OCI-LY1 (cell line): ENCODE measurements around the gene EIF3F.
"Not testable (repeated sequence)": the region's sequence is repeated elsewhere in the genome, so short reads cannot be mapped to it uniquely, and the experiment has no call there.

Experiments used
- H2AFZ ChIP-seq: fragments of 200-600 bp; sonication (generic), shearing (Covaris generic); 2 replicates; pipeline ENCODE4 v1.6.0; 2014; ENCODE audit warnings: antibody characterized with exemption, mild to moderate bottlenecking, low read length
- H3F3A ChIP-seq: fragments of 200-600 bp; sonication (generic), shearing (Covaris generic); 2 replicates; pipeline ENCODE4 v1.6.0; 2014; ENCODE audit warnings: mild to moderate bottlenecking, antibody characterized with exemption, low read length, moderate library complexity; ENCODE audit not compliant: insufficient read depth
- H3K27ac ChIP-seq: fragments of 200-600 bp; sonication (generic); 2 replicates; pipeline ENCODE4 v1.5.1; 2014; ENCODE audit warnings: low read length, mixed run types, mild to moderate bottlenecking, low read depth; ENCODE audit not compliant: poor library complexity, severe bottlenecking
- H3K27me3 ChIP-seq: fragments of 200-600 bp; sonication (generic); 2 replicates; pipeline ENCODE4 v1.6.0; 2014; ENCODE audit warnings: antibody characterized with exemption, mild to moderate bottlenecking, low read length, moderate library complexity; ENCODE audit not compliant: insufficient read depth
- H3K36me3 ChIP-seq: fragments of 200-600 bp; sonication (generic); 2 replicates; pipeline ENCODE4 v1.6.1; 2014; ENCODE audit warnings: mild to moderate bottlenecking, antibody characterized with exemption, low read length, moderate library complexity, mixed read lengths; ENCODE audit not compliant: insufficient read depth
- H3K4me1 ChIP-seq: fragments of 200-600 bp; sonication (generic); 2 replicates; pipeline ENCODE4 v1.5.1; 2014; ENCODE audit warnings: mild to moderate bottlenecking, low read length, moderate library complexity; ENCODE audit not compliant: insufficient read depth, severe bottlenecking
- H3K4me2 ChIP-seq: fragments of 200-600 bp; sonication (generic), shearing (Covaris generic); 2 replicates; pipeline ENCODE4 v1.6.1; 2014; ENCODE audit warnings: low read length
- H3K4me3 ChIP-seq: fragments of 200-600 bp; sonication (generic); 2 replicates; pipeline ENCODE4 v1.5.1; 2014; ENCODE audit warnings: low read length, low read depth, mild to moderate bottlenecking, mixed read lengths; ENCODE audit not compliant: poor library complexity, severe bottlenecking
- H3K79me2 ChIP-seq: fragments of 200-600 bp; shearing (Covaris generic); 2 replicates; pipeline ENCODE4 v1.6.1; 2016; ENCODE audit warnings: mixed run types, low read length, mixed read lengths; ENCODE audit not compliant: insufficient read depth
- H3K9ac ChIP-seq: fragments of 200-600 bp; sonication (generic), shearing (Covaris generic); 2 replicates; pipeline ENCODE4 v1.6.1; 2014; ENCODE audit warnings: mild to moderate bottlenecking, low read length, mixed read lengths
- H3K9me2 ChIP-seq: fragments of 200-600 bp; sonication (generic), shearing (Covaris generic); 2 replicates; pipeline ENCODE4 v1.6.1; 2014; ENCODE audit warnings: low read depth, mild to moderate bottlenecking, low read length, mixed read lengths
- H3K9me3 ChIP-seq: fragments of 200-600 bp; shearing (Covaris generic); 2 replicates; pipeline ENCODE4 v1.6.1; 2014; ENCODE audit warnings: low read length, mixed read lengths
- H4K20me1 ChIP-seq: fragments of 200-600 bp; sonication (generic), shearing (Covaris generic); 2 replicates; pipeline ENCODE4 v1.6.0; 2016; ENCODE audit warnings: mild to moderate bottlenecking, low read length; ENCODE audit not compliant: insufficient read depth
- CTCF ChIP-seq: fragments of 200-600 bp; sonication (generic), shearing (Covaris generic); IDR thresholded peaks from 2 replicates; pipeline ENCODE4 v1.5.1; 2017; ENCODE audit warnings: mild to moderate bottlenecking, antibody characterized with exemption, low read length, moderate library complexity, mixed read lengths
- EZH2 ChIP-seq: fragments of 200-600 bp; sonication (generic), shearing (Covaris generic); IDR thresholded peaks from 2 replicates; pipeline ENCODE4 v1.8.0; 2017; ENCODE audit warnings: borderline replicate concordance, mixed run types, mild to moderate bottlenecking, antibody characterized with exemption, low read length, moderate library complexity, mixed read lengths

Gene EIF3F

GRCh38 chr11:7983832-7984590 lies 3.1 kb upstream of the EIF3F start:
- Histone ChIP-seq H3K27ac (no peak overlapping the region), H3F3A (no peaks in the 10 kb centered on the region), H3K4me1 (peaks cover 24% of the 10 kb centered on the region), H3K9me2 (no peaks in the 10 kb centered on the region), H3K4me3 (no peak overlapping the region), H3K79me2 (peaks cover 18% of the 10 kb centered on the region), H4K20me1 (no peaks in the 10 kb centered on the region), H3K9ac (no peak overlapping the region), H3K9me3 (no peaks in the 10 kb centered on the region), H3K36me3 (peaks cover 7% of the 10 kb centered on the region; the same call in 1 of the 2 replicates), H2AFZ (no peak overlapping the region), H3K27me3 (no peaks in the 10 kb centered on the region), H3K4me2 (no peak overlapping the region)
- TF ChIP-seq CTCF, result no peak
- no peak for TF ChIP-seq EZH2

- H3K79me2 ChIP-seq, result peaks cover 28% of the 10 kb centered on the region
- H3K9ac ChIP-seq, result peak overlapping the region; percentile 71
- peaks cover 26% of the 10 kb centered on the region for H3K4me1 ChIP-seq
- H2AFZ ChIP-seq, H4K20me1 ChIP-seq, H3K27me3 ChIP-seq, H3K27ac ChIP-seq, H3F3A ChIP-seq, H3K9me3 ChIP-seq, H3K9me2 ChIP-seq: not testable (repeated sequence)
- peak overlapping the region; percentile 91 for H3K4me3 ChIP-seq
- H3K4me2 ChIP-seq, result peak overlapping the region; percentile 93
- H3K36me3 ChIP-seq, result peaks cover 37% of the 10 kb centered on the region
Measured at GRCh38 chr11:7987560-7987883, 385 bp downstream of the EIF3F start.

- Histone ChIP-seq H3K4me3 (no peak overlapping the region), H2AFZ (no peak overlapping the region), H3K9me2 (no peaks in the 10 kb centered on the region), H3K27ac (no peak overlapping the region), H3K79me2 (peaks cover 2% of the 10 kb centered on the region), H3K9me3 (no peaks in the 10 kb centered on the region), H3K4me2 (no peak overlapping the region), H3K9ac (no peak overlapping the region), H3K27me3 (no peaks in the 10 kb centered on the region), H3F3A (no peaks in the 10 kb centered on the region), H3K4me1 (no peaks in the 10 kb centered on the region), H3K36me3 (peaks cover 90% of the 10 kb centered on the region), H4K20me1 (0 out of 2 replicates have a peak, but pooled peaks cover 2% of the 10 kb centered on the region)
- TF ChIP-seq EZH2, result no peak
- TF ChIP-seq CTCF, result no peak
Measured at GRCh38 chr11:7994581-7995278, 7.6 kb downstream of the EIF3F start.
